Endometrium (tissue), 2 donors: ENCODE data around the gene IGBP1.
"Not testable (repeated sequence)": the region's sequence is repeated elsewhere in the genome, so short reads cannot be mapped to it uniquely, and the experiment has no call there.

ENCODE experiments used
- FAIRE-seq: peaks from 2 replicates; lab custom pipeline; 2012; peaks lifted over from hg19 to GRCh38; lab: Jason Lieb, UNC
- donor health status: control.
- donor health status: control.

The IGBP1 gene

DNA sequence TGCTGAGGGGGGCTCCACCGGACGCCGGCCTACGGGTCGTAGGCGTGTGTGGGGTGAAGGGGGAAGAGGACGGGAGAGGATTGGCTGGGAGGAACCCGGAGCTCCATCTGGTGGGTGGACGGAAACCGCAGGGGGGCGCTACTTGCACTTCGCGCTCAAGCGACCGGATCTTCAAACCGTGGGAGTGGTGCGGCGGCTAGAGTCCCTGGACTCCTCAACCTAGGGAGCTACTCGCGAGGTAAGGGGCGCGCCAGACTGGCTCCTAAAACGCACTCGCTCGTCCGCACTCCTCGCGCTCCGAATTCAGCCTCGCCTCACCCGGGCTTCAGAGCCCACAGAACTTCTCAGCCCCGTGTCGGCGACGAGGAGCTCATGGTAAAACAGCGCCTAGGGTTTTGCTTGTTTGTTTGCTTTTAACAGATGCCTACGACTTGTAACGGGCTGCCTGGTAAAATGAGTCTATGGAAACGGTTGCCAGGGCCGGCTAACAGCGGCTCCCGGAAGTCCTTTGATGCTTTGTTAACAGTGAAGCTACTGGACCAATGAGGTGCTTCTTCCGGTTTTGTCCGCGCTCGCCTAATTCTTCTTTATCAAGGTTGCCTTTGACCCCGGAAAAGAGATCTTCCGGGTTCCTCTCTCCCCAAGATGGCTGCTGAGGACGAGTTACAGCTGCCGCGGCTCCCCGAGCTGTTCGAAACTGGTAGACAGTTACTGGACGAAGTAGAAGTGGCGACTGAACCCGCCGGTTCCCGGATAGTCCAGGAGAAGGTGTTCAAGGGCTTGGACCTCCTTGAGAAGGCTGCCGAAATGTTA, at the start of gene IGBP1:
IGBP1 (plus strand) TSS at position 145 of the 813 bp plus-strand sequence; CDS start at position 646, 501 bp downstream.
- FAIRE-seq = peak; percentile 29

DNA sequence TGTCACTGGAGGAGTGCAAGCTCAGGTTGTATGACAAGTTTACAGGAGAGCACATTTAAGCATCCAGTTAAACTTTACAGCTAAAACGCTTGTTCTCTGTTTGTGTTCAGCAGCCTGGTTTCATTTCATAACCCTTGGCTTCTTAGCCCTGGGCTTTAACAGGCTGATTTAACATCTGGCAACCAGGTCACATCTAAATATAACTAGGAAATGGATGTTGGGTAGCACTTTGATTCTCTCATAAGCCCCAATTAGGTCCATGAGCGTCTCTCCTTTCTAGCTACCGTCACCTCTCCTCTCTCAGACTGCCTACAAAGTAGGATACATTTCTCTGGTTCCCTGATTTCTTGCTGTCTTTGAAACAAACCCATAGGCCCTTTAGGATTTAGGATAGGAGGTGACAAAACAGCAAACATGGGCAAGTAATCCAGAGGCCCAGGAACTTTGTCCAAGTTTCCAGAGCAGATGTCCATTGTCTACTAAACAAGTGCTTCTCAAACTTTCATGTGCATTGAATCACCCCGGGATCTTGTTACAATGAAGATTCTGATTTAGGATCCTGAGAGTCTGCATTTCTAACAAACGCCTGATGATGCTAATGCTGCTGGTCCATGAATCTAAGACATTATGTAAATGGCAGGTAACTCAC, 48.5 kb upstream of the IGBP1 start:
- FAIRE-seq = no peak

DNA sequence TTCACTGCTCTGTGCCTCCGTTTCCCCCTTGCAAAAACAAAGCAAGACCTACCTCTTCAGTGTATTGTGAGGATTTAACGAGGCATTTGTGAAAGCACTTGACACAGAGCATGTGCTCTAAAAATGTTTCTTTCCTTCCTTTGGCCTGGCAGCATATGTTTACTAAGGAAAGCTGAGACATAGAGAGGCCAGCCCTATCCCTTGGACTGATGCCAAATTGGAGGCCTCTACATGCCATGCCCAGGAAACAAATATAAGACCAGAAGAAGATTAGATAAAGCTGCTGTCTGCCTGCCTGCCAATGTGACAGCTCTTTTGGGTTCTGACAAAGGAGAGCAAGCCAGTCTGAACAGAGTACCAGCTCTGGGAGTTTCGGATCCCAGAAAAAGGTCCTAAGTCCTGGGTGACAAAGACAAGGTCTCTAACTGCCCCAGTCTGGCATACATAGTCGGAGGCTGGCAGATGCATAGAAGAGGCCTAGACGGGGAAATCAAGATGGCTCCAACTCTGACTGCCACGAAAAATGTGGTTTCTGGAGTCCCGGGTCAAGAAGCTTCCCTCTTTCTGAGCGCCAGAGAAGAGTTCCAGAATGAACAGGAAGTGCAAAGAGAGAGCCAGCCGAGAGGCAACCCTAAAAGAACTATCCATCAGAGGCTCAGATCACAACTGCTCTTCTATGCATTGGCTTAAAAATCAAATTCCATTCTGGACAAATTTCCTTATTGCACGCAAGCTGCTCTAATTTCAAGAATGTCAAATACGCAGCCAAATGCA, 45.2 kb upstream of the IGBP1 start:
- FAIRE-seq = no peak

DNA sequence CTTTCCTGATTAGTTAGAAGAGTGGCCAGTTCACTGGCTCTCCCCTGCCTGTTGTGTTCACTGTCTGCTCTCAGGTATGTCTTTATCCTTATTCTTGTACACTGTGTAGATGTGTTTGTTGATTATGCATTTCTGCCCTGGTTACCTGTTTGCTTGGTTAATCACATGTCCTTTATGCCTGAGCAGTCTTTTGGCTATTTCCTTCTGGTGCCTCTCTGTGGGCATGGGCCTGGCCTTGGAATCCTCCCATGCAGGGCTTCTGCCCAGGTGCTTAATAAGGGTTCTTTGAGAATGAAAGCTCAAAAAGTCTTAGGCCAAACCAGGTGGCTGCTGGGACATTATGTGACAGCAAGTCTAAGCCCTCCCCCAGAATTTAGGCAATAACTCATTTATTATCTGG, 44.5 kb upstream of the IGBP1 start:
- FAIRE-seq = no peak

DNA sequence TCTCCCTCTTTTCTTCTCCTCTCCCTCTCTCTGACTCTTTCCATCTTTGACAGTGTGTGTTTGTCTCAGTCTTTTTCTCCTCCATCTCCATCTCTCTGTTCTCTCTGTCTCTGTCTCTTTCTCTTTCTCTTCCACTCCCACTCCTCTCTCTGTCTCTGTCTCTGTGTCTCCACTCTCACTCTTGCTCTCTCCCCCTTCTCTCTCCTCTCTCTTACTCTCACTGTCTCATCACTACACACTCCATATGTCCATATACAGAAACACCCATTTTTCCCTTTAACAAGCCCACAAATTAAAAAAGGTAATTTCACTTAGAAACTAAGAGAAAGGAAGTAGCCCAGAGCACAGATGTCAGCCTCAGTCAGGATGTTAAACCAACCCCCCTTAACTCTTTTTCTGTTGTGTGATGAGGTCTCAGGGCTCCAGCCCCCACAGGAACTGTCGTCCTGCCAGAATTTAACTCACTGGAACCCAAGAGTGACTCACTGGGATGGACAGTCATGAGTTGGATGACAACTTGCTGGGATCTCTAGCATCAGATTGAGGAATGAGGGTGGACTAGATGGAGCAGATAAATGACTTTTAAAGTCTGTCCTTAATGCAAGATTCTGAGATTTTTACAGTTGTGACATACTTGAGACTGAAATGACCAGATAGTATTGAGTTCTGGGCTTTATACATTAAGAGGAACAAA, 43.5 kb upstream of the IGBP1 start:
- no peak for FAIRE-seq

DNA sequence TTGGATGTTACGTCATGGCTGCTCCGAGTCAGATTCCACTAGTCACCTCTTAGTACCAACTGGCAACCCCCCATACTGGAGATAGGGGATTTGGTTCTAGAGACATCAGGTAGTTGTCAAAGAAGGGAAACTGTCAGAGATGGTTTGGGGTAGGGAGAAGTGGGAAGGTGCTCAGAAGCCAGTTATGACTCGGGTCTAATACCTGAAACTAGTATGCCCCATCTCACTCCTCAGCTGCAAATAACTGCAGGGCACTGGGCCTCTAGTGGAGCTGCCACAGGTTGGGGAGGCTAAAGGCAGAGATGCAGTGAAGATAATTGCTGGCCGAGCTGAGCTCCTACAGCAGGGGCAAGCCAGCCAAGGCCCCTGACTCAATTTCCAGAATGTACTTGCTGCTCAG, 41.0 kb upstream of the IGBP1 start:
- no peak for FAIRE-seq

DNA sequence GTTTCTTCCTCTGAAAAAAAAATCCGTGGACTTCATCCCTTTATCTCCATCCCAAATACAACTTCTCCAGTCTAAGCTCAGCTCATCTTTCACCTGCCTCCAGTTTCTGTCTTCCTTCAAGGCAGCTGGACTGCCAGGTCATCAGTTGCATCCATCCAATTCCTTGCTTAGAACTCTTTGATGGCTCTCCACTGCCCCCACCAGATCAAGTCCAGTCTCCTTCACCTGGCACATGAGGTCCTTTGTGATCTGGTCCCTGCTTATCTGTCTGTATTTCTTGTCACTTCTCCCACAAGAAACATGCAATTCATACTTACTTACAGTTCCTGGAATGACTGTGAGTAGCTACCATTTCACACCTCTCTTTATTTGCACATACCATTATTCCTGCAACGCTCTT, 37.2 kb upstream of the IGBP1 start:
- no peak for FAIRE-seq

DNA sequence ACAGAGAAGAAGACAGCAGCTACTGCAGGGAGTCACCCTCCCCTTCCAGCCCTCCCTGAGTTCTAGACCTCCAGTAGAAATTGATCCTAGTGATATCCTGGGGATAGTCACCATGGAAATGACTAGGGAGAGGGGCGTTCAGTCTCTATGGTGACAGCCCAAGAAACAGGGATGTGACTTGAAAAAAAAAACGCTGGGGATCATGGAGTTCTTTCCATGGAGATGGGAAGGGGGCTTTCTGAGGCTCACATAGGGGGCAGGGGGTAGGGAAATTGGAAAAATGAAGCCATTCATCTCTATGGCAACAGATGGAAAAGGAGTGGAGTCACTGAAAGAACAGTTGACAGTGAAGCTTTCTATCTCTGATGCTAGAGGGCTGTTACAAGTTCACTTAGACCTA, 28.0 kb upstream of the IGBP1 start:
- no peak for FAIRE-seq

DNA sequence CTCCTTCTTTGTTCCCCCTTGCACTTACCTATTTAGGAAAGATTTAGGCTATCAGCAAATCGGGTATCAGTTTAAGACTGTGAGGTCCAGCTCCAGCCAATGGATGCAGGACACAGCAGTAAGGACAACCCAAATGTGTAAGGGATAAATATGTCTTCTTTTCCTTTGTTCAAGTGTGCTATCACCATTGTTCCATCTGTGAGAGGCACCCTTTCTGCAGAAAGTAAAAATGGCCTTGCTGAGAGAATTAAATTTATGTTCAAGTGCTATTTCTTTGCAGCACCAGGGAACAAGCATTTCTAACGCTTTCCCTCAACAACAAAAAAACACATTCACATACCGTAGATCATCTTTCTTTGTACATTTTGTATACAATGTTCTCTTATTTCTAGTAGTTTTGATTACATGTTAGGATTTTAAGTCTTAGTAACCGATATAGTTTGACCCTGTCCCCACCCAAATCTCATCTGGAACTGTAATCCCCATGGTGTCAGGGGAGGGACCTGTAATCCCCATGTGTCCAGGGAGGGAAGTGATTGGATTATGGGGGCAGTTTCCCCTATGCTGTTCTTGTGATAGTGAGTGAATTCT, 21.7 kb upstream of the IGBP1 start:
- FAIRE-seq = not testable (repeated sequence)

DNA sequence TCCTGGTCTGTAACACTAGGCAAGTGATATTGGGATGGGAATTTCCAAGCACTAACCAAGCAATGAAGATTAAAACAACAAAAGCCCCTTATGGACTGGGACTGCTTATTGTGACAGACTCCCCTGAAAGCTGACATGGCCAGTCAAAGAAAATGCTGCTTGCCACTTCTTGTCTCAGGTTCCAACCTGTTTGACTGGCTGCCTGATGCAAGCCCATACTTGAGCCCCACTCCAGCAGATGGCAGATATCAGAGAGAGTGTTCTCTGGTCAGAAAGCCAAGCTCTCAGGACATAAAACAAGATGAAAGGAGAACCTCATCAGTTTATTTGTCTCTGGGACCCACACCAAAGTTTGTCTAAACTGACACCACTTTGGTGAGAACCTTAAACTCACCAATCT, 15.5 kb upstream of the IGBP1 start:
- no peak for FAIRE-seq

DNA sequence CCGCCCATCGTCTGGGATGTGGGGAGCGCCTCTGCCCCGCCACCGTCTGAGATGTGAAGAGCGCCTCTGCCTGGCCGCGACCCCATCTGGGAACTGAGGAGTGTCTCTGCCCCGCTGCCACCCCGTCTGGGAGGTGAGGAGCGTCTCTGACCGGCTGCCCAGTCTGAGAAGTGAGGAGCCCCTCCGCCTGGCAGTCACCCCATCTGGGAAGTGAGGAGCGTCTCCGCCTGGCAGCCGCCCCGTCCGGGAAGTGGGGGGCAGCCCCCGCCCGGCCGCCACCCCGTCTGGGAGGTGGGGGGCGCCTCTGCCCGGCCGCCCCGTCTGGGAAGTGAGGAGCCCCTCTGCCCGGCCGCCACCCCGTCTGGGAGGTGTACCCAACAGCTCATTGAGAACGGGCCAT, 10.2 kb upstream of the IGBP1 start:
- not testable (repeated sequence) for FAIRE-seq

DNA sequence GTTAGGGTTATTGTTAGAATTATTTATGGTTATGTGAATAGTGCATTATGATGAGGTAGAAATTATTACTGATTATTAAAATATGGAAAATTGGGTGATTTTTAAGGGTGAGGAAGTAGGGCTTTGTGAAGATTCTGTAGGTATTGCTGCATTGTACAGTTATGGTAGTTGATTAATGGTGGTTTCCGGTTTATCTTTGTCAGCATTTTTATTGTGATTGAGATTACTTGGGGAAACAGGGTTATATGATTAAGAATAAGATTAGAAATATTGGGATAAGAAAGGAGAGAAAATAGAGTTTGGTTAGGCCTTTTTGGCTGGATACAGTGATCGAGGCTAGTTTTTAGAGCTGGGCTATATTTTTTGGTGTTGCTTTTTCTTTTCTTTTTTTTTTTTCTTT, 8.6 kb upstream of the IGBP1 start:
- no peak for FAIRE-seq

DNA sequence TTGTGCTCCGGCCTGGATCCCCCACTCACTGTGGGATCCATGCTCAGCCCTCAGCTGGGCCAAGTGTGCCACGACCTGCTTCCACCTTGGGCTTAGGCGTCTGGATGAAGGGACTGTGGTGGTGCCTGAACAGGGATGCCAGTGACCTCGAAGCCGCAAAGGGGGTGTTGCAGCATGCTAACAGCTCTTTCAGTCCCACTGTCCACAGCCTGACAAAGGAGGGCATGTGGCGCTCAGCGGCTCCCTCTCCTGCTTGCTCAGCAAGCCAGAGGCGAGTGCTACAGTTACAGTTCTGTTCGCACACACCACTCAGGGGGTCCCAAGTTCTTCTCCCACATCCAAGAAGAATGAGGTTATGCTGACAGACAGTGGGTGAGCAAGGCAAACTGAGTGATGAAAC, 5.2 kb upstream of the IGBP1 start:
- no peak for FAIRE-seq

DNA sequence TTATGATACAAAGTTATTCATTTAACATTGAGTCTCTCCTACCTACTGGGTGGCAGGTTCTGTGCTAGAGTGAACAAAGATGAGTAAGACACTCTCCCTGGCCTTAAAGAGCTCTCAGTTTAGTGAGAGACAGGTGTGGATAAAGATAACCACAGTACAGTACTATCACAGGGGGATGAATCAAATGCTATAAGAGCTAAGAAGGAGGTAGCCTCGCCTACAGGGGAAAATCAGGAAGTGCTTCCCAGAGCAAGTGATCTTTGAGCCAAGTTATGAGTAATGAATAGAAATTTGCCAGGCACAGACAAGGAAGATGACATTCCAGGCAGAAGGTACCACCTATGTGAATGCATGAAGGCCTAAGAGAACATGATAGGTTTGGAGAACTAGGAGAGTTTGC, 3.4 kb upstream of the IGBP1 start:
- FAIRE-seq = no peak

DNA sequence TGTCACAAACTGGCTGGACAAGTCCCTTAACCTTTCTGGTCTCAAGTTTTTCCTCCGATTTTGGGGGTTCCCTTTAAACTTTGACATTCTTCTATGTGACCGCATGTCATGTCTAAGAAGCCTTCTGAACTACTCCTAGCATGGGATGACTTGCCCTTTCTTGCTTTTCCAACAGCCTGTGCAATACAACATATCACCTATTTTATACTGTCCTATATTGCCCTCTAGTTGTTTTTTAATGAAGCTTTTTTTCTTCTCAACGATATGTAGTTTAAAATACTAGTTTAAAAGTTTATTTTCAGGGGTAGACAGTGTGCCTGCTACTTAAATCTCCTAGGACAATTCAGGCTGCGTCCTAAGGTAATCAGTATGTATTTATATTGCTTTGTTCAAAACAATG, 1.0 kb upstream of the IGBP1 start:
- FAIRE-seq = no peak

DNA sequence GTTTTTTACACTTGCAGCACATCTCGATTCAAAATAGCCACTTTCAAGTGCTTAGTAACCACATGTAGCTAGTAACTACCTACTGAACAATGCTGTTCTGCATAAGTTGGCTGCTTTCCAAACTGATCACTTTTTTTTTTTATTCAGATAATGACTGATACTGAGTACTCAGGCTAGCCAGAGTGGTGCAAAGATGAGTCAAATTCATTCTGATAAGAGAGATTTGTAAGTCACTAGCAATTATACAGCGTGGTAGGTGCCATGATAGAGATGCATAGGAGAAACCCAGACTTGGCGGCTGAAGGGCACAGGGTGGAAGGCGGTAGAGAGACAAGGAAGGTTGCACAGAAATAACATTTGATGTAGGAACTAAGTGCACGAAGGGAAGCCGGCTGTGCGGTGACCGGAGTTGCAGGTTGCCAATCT, 357 bp upstream of the IGBP1 start:
- FAIRE-seq = no peak

DNA sequence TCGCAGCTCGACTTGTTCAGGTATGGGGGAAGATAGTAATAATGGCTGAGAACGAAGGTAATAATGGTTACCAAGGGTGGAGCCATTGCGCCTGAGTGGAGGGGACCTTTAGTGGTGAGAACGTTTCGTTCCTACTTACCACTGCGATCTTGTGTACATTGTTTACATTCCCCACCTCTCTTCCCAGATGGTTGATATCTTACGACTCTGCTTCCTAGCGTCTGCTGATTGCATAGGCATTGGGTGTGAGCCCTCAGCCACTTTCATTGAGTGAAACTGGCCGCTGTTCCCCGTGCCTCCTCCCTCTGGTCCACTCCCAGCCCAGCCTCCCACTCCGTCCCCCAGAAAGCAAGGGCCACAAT, 850 bp downstream of the IGBP1 start:
- no peak for FAIRE-seq

DNA sequence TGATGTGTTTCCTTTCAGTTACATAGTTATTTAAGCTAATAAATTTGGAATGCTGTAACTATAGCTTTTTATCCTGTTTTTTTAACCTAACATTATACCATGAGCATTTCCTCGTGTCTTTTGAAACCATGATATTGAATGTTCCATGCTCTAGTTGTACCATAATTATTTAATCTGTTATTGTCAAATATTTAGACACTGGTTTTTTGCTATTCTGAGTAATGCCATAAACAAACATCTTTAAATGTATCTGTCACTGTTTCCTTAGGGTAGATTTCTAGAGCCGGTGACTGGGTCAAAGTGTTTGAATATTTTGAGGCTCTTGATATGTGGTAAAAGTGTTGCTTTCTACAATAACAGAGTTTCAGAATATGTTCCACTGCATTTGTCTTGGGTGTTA, 5.4 kb downstream of the IGBP1 start:
- no peak for FAIRE-seq

DNA sequence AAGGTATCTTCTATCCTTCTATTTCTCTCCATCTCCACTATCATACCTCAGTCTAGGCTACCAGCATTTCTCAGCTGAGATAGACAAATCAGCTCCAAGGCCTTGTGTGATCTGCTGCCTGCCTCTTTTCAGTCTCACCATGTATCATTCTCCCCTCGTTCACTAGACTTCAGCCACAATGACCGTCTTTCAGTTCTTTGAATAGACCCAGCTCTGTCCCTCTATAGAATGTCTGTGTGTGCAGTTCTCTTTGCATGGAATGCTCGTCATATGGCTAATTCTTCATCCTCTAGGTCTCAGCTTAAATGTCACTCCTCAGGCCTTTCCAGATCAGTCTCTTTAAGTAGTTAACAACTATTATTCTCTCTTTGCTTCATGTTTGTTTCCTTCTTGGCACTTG, 6.5 kb downstream of the IGBP1 start:
- FAIRE-seq = no peak

DNA sequence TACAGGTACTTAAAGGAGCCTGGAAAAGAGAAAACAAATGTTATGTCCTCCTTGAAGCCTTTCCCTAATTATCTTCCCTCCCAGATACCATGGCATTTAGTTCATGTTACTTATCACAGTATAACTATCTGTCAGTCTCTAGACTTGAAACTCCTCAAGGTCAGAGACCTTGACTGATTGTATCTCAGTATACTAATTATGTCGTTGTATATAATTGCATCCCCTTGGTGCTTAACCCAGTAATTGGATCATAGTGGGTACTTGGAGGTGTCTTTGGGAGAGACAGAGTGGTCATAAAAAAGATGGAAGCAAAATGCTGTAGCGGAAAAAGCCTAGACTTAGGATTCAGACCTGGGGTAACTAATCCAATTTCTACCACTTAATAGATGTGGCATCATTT, 8.1 kb downstream of the IGBP1 start:
- FAIRE-seq = no peak

DNA sequence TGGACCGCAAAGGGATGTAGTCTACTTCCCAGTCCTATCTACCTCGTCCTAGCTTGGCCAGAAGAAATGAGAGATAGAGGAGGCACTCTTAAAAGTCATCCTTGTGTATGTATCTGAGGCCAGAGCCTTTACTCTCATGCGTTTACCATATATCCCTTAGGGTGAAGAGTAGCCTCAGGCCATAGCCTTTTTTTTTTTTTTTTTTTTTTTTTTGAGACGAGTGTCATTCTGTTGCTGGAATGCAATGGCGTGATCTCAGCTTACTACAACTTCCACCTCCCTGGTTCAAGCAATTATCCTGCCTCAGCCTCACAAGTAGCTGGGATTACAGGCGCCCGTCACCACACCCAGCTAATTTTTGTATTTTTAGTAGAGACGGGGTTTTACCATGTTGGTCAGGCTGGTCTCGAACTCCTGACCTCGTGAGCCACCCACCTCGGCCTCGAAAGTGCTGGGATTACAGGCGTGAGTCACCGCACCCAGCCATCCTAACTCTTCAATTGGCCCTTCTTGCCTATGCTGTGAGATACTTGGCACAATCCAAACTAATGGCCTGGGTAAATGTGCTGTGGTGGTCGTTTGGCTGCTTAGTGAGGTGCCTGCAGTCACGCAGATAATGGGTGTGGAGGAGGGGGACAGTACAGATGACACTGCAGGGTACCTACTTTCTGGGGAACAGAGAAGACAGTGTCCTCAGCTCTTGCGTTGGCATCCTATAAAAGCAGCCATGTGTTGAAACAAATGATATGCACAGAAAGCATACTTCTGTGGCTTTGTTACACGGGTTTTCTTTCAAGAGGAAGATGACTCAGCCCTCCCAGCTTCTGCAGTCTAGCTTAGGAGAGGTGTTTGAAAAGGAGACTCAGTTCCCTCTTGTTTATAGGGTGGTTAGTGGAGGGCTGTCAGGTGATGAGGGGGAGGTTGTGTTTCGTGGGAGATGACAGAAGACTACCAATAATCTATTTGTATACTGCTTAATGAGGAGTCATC, 33.6 kb downstream of the IGBP1 start:
- FAIRE-seq = no peak
